ENCODE data around the gene CDC37L1. TPM values are rescaled to one million over a fixed set of nuclear protein-coding genes. Genes with fewer than 3 reads are reported as not detected.
A peak's percentile ranks its signal among the peaks of the same experiment; 100 is the strongest.
"Not testable (repeated sequence)": the region's sequence is repeated elsewhere in the genome, so short reads cannot be mapped to it uniquely, and the experiment has no call there.

Gene CDC37L1
- 40.3 TPM for total RNA-seq
- long read RNA-seq, transcript CDC37L1-201 (7 exons, 3,502 nt) = major isoform, 120 of 131 reads
- long read RNA-seq, partial matches to known transcripts = 5 of 131 reads
- long read RNA-seq, other reads (novel, unspliced or antisense) = 6 of 131 reads

DNA sequence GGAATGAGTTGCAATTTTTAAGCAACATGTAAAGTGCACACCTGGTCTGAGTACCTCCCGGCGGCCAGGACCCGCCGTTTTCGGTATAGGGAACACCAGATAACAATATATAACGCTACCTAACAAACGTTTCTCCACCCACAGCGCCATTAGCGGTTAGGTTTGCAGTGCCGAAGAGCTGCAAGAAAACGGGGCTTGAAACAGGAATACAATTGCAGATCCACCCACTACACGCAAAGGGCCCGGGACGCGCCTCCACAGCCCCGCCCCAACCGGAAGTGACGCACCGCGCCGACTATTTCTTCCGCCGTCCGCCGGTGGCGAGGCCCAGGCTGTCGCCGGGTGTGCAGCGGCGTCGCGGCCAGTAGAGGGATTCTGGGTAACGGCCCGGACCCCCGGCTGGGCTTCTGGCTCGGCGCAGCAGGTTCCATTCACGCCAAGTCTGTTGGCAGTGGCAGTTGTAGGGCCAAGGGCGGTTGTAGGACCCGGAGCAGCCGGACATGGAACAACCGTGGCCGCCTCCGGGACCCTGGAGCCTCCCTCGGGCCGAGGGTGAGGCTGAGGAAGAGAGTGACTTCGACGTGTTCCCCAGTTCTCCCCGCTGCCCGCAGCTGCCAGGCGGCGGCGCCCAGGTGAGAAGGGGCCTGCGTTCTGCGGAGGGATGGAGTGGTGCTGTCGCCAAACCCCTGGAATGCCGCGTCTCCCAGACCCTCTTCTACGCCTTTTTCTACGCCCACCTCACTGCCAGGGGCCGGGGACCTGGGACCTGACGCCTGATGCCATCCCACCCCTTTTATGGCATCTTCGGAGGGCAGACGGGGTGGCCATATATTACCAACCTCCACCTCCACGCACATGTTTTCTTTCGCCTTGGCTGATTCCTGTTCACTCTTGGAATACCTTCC lies at the start of gene CDC37L1:
Gene CDC37L1, plus strand, starts transcription at position 302 of the 905 bp plus-strand sequence. Its CDS starts 199 bp downstream, at position 501.
- DNase-seq (ENCODE audit: low spot score) = peak; percentile 100

- DNase-seq (ENCODE audit: low spot score) = no peak
Observed at GRCh38 chr9:4630836-4631235, 48.5 kb upstream of the CDC37L1 start.

- no peak for DNase-seq (ENCODE audit: low spot score)
Observed at GRCh38 chr9:4638968-4639367, 40.4 kb upstream of the CDC37L1 start.

- no peak for DNase-seq (ENCODE audit: low spot score)
Observed at GRCh38 chr9:4639420-4639819, 39.9 kb upstream of the CDC37L1 start.

DNA sequence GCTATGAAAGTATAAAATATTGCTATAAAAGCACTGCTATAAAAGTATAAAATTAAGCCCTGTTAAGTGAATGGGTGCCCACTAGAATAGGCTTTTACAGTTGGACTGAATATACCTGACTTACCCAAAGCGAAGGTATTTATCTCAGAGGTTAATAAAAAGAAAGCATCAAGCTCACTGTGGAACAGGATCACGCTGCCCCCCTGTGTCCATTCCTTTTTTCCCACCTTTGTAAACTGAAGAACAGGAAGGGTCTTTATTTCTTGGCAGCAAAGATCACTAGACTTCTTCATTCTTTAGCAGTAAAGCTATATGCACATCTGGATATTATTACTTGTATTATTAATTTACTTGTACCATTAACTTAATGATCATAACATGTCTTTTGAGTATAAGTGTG lies 39.3 kb upstream of the CDC37L1 start:
- no peak for DNase-seq (ENCODE audit: low spot score)

GRCh38 chr9:4642351-4642750 lies 37.0 kb upstream of the CDC37L1 start:
- no peak for DNase-seq (ENCODE audit: low spot score)

DNA sequence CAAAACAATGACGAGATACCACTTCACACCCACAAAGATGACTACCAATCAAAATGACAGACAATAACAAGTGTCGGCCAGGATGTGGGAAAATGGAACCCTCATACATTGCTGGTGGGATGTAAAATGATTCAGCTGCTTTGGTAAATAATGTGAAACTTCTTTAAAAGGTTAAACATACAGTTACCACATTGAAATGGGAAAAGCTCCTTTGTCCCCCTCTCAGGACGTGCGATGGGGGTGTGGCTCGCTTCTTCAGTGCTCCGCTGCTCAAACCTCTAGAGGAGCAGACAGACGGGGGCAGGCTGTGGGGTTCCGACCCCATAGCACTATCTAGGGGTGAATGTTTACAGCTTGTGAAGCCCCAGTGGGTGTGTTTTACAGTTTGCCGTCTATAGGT lies 25.3 kb upstream of the CDC37L1 start:
- DNase-seq (ENCODE audit: low spot score) = no peak

DNA sequence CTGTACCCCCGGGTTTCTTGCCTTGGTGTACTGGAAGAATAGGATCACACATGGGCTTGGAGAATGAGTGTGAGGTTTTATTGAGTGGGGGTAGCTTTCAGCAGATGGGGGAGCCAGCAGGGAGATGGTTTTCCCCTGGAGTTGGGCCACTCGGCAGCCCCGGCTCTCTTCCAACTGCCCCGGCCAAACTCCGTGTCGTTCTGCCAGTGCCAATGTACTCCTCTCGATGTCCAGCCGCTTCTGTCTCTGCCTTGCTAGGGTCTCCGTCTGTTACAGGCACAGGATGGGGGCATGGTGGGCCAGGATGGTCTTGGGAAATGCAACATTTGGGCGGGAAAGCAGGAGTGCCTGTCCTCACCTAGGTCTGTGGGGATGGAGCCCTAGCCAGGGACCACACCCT lies 24.8 kb upstream of the CDC37L1 start:
- no peak for DNase-seq (ENCODE audit: low spot score)

DNA sequence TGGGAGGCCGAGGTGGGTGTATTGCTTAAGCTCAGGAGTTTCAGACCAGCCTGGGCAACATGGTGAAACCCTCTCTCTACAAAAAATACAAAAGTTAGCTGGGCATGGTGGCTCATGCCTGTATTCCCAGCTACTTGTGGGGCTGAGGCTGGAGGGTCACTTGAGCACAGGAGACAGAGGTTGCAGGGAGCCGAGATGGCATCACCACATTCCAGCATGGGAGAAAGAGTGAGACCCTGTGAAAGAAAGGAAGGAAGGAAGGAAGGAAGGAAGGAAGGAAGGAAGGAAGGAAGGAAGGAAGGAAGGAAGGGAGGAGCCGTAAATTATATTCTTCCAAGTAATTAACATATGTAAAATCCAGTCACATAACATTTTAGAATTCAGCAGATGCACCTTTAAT lies 23.2 kb upstream of the CDC37L1 start:
- DNase-seq (ENCODE audit: low spot score) = not testable (repeated sequence)

GRCh38 chr9:4656621-4657020 lies 22.7 kb upstream of the CDC37L1 start:
- DNase-seq (ENCODE audit: low spot score) = no peak

DNA sequence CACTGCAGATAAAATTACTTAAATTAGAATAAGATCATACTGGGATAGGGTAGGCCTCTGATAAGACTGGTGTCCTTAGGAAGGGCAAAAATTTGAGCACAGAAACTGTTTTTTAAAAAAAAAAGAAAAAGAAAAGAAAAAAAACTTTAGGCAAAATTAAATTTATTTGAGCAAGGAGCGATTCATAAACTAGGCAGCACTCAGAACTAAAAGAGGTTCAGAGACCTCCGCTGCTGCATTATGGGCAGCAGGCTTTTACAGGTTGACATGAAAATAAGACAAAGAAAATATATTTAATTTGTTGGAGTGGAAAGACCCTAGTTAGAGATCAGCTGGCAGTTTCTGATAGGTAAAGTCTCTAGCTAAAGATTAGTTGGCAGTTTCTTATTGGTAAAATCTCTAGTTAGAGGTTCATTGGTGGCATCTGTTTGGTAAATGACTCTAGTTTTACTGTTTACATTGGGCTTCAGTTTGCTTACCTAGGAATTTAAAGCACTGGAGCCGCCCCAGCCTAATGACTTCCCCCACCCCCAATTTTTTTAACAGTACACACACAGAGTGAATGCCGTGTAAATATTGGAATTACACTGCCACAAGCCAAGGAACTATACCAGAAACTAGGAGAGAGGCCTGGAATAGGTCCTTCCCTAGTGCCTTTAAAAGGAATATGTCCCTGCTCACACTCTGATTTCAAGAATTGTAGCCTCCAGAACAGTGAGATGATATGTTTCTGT lies 21.8 kb upstream of the CDC37L1 start:
- no peak for DNase-seq (ENCODE audit: low spot score)

- not testable (repeated sequence) for DNase-seq (ENCODE audit: low spot score)
Observed at GRCh38 chr9:4660665-4661064, 18.7 kb upstream of the CDC37L1 start.

- DNase-seq (ENCODE audit: low spot score) = no peak
Observed at GRCh38 chr9:4661165-4661564, 18.2 kb upstream of the CDC37L1 start.

GRCh38 chr9:4661611-4662010 lies 17.8 kb upstream of the CDC37L1 start:
- no peak for DNase-seq (ENCODE audit: low spot score)

DNA sequence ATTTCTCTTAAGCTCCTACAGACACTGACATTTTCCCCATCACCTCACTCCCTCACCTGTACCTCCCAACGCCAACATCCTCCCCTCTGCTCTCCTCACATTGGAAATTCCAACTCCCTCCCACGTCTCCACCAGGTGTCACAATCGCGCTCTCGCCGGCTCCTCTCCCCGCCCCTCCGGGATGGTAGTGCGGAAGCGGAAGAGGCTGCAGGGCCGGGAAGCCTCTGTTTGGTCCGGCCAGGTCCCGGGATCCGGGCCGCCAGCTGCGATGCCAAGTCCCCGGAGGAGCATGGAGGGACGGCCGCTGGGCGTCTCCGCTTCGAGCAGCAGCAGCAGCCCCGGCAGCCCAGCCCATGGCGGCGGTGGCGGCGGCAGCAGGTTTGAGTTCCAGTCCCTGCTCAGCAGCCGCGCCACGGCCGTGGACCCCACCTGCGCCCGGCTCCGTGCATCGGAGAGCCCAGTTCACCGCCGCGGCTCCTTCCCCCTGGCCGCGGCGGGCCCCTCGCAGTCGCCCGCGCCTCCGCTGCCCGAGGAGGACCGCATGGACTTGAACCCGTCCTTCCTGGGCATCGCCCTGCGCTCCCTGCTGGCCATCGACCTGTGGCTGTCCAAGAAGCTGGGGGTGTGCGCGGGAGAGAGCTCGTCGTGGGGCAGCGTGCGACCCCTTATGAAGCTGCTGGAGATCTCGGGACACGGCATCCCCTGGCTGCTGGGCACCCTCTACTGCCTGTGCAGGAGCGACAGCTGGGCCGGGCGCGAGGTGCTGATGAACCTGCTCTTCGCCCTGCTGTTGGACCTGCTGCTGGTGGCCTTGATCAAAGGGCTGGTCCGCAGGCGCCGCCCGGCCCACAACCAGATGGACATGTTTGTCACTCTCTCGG lies 17.0 kb upstream of the CDC37L1 start, which contains the start of gene PLPP6:
Gene PLPP6, plus strand, starts transcription at position 187 of the 881 bp plus-strand sequence. Its CDS starts 82 bp downstream, at position 269.
- peak; percentile 96 for DNase-seq (ENCODE audit: low spot score)

DNA sequence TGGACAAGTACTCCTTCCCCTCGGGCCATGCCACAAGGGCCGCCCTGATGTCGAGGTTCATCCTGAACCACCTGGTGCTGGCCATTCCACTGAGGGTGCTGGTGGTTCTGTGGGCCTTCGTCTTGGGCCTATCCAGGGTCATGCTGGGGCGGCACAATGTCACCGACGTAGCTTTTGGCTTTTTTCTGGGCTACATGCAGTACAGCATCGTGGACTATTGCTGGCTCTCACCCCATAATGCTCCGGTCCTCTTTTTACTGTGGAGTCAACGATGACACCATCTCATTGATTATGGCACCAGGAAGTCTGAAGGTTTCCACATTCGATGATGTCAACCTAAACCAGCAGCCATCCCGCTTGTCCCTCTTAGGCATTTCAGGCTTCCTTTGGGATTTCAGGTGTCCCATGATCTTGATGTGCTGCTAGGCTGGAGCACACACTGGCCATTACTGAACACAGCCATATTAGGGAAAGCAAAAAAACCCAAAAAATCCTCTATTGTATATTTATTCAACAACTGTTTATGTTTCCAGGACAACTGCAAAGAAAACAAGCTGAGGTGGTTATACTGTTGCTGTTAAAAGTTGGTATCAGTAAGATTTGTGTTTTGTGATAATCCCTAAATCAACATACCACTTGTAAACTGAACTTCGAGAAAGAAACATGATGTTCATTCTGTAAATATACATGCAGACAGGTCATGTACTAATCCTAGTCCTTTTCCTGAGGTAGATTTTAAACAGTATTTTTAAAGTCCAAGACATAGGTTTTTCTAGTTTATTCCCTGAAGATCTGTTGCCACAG lies 16.2 kb upstream of the CDC37L1 start:
- no peak for DNase-seq (ENCODE audit: low spot score)

DNA sequence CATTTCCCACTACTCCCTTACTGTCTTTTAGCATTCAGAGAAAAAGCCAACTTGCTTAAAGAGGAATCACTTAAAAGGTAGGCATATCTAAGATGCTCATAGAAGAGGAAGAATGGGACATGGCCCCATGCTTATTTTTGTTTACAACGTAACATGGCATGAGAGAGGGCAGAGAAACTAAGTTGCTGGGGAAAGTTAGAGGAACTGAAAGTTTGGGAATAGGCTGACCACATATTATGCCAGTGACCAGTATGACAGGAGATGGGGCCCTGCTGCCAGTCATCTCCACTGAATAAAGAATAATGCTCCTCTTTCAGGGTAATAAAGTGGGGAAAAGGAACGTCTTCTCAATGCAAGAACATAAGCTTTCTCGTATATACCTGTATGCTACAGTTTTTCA lies 15.4 kb upstream of the CDC37L1 start:
- DNase-seq (ENCODE audit: low spot score) = no peak

DNA sequence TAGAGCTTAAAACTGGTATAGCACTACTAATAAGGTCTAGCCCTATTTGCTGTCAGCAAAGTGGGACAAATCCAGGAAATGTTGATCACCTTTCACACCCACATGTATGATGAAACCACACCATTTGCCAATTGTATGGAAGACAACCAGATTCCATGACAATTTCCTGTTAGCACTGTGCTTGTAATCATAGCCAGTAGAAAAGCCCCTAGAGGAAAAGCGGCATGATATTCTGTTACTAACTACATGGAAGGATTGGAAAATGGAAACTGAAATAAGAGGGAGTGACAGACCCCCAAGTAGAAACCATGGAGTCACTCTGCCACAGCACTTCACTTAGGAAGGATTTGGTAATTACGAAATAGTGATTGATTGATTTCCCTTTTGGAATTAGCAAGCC lies 14.0 kb upstream of the CDC37L1 start:
- DNase-seq (ENCODE audit: low spot score) = no peak

GRCh38 chr9:4666042-4666699 lies 13.2 kb upstream of the CDC37L1 start, which contains the start of gene SPATA6L:
Gene SPATA6L, minus strand, starts transcription at chr9:4666480. Its CDS starts 230 bp downstream, at chr9:4666250.
- DNase-seq (ENCODE audit: low spot score) = peak; percentile 91
